NCI-H446 (cell line): Measurements from ENCODE around the gene UBE2S.

Experiments
- DNase-seq, 2 experiments: peaks; one replicate each; lab custom pipeline; 2025; lab: John Stamatoyannopoulos, UW

Gene UBE2S

GRCh38 chr19:55362174-55362989 is 45.2 kb downstream of the UBE2S start:
- no peak for DNase-seq

DNA sequence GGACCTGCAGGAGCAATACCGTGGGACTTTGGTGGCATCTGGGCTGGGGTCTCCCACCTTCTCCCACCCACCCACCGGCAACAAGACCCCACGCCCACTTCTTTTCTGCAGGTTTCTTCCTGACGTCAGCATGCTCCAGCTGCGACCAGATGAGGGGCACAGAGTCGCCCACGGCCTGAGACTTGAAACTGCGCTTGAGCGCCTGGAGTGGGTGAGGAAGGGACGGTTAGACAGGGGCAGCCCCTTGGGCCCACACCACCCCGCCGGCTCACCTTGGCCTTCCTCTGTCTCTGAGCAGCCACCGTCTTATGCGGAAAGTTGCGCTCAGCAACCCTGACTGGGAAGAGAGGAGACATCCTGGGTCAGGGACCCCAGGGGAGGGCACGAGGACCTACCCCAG is 46.7 kb downstream of the UBE2S start:
- DNase-seq = no peak

GRCh38 chr19:55358943-55359908 is 48.4 kb downstream of the UBE2S start:
- peak; percentile 27 to 90 for DNase-seq

DNA sequence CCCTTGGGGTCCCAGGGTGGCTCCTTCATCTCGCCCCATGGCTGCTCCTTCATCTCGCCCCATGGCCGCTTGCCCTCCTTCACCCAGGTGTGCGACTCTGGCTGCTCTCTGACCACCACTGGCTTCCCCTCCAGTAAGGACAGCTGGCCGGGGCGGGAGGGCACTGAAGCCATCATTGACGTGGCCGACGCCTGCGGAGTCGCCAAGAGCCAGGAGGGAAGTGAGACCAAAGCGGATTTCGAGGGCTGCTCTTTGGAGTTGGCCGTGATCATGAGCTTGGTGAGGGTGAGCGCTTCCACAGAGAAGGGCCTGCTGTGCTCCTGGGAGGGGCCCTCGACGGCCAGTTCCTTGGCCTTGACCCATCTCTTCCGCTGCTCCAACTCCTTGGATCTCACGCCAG is 49.1 kb downstream of the UBE2S start:
- DNase-seq = no peak

GRCh38 chr19:55355213-55355821 is 52.3 kb downstream of the UBE2S start:
- no peak for DNase-seq

DNA sequence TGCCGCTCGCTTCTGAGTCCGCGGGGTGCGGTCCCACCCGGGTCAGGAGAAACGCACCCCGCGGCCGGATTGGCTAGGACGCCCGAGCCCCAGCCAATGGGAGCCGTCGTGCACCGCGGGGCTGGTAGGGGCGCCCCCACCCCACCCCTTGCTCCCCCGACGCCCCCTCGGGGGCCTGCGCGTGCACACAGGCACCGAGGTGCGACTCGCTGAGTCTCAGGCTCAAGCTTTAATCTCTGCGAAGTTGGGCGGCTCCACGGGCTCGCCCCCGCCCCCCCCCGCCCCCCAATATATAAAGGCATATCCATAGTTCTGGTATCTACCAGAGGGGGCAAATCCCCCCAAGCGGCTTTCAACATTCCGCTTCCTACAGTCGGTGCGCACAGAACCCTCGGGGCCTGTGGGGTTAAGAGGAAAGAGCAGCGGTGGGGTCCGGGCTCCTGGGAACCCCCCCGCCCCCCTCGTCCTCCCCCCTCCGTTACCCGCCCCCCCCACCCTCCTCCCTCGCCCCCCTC is 52.8 kb downstream of the UBE2S start, which contains the start of gene COX6B2:
COX6B2 (minus strand) TSS at position 22 of the 515 bp plus-strand sequence. CDS start 198 bp downstream, outside the sequence.
- DNase-seq = no peak

GRCh38 chr19:55353803-55354697 is 53.5 kb downstream of the UBE2S start:
- peak in 1 of 2 experiments; percentile 56 for DNase-seq

- DNase-seq = no peak
Measured at GRCh38 chr19:55353356-55353802, 54.2 kb downstream of the UBE2S start.

DNA sequence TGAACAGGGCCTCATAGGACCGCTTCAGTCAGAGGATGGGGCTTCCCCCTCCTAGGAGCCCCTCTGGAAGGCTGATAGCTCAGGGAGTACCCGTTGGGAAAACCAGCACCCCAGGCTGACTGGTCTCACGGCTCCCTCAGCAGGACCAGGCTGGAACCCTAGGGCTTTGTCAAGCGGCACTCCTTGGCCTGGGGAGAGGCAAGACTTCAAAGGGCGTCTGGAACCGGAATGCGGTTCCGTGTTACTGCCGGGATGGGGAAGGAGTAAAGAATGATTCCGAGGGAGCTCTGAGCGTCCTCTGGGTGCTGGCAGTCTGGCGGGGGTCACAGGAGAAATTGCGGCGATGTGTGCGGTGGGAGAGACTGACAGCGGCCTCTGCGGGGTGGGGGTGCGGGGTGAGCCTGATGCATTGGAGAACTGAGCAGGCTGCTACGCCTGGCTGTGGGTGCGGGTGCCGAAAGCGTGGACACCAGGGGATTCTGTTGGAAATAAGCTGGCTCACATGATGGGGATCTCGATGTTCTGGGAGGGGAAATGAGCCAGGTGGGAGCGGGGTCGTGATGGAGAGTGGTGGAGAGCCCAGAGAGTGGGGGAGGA is 54.9 kb downstream of the UBE2S start:
- no peak for DNase-seq

DNA sequence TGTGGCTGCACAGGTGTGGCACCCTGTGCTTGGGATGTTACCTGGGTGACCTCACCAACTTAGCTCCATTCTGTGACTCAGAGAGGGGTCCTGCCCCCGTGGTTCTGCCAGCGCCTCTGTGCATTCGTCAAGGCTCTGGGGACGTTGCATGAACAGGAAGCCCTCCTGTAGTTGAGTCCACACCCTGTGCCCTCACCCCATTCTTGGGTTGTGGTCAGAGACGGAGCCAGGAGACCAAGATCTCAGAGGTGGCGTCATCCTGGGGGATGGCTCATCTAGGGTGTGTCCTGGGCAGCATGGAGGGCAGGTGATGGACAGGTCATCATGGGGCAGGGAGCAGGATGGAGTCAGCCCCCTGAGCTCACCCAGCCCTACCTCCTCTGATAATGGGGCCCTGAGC is 55.5 kb downstream of the UBE2S start:
- no peak for DNase-seq

GRCh38 chr19:55350620-55351315 is 56.8 kb downstream of the UBE2S start:
- no peak for DNase-seq
